Retinal pigment epithelial cell (primary cell): ENCODE measurements around the gene EDDM13.
A peak's percentile ranks its signal among the peaks of the same experiment; 100 is the strongest.

ENCODE experiments used
- DNase-seq: peaks from one replicate; pipeline ENCODE4 v3.0.0-alpha.2; 2010; ENCODE audit warnings: low read depth
- H3K4me3 ChIP-seq: 2 replicates; pipeline ENCODE4 v1.5.1; 2011; ENCODE audit warnings: mild to moderate bottlenecking, low read length, control low read depth, moderate library complexity
- TF ChIP-seq, protein P1 (sequence below): conservative IDR thresholded peaks from 2 replicates; pipeline ENCODE4 v1.5.1; 2011; ENCODE audit warnings: low read depth, low read length, control low read depth, inconsistent platforms

The EDDM13 gene

GRCh38 chr19:56314018-56314380, 41.5 kb downstream of the EDDM13 start:
- DNase-seq = no peak
- TF ChIP-seq, protein P1, sequence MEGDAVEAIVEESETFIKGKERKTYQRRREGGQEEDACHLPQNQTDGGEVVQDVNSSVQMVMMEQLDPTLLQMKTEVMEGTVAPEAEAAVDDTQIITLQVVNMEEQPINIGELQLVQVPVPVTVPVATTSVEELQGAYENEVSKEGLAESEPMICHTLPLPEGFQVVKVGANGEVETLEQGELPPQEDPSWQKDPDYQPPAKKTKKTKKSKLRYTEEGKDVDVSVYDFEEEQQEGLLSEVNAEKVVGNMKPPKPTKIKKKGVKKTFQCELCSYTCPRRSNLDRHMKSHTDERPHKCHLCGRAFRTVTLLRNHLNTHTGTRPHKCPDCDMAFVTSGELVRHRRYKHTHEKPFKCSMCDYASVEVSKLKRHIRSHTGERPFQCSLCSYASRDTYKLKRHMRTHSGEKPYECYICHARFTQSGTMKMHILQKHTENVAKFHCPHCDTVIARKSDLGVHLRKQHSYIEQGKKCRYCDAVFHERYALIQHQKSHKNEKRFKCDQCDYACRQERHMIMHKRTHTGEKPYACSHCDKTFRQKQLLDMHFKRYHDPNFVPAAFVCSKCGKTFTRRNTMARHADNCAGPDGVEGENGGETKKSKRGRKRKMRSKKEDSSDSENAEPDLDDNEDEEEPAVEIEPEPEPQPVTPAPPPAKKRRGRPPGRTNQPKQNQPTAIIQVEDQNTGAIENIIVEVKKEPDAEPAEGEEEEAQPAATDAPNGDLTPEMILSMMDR = no peak

GRCh38 chr19:56314381-56315076, 42.0 kb downstream of the EDDM13 start, which contains the start of gene ZSCAN5A:
TSS of gene ZSCAN5A (minus strand) at chr19:56314839. CDS start at chr19:56225046, 89,793 bp downstream.
- TF ChIP-seq, protein P1 = no peak
- H3K4me3 ChIP-seq = peak within 1 kb of the TSS; percentile 73
- DNase-seq = peak; percentile 78

More at GRCh38 chr19:56314018-56314380, 41.5 kb downstream of the EDDM13 start:
- peak overlapping the region; percentile 73 for H3K4me3 ChIP-seq

DNA sequence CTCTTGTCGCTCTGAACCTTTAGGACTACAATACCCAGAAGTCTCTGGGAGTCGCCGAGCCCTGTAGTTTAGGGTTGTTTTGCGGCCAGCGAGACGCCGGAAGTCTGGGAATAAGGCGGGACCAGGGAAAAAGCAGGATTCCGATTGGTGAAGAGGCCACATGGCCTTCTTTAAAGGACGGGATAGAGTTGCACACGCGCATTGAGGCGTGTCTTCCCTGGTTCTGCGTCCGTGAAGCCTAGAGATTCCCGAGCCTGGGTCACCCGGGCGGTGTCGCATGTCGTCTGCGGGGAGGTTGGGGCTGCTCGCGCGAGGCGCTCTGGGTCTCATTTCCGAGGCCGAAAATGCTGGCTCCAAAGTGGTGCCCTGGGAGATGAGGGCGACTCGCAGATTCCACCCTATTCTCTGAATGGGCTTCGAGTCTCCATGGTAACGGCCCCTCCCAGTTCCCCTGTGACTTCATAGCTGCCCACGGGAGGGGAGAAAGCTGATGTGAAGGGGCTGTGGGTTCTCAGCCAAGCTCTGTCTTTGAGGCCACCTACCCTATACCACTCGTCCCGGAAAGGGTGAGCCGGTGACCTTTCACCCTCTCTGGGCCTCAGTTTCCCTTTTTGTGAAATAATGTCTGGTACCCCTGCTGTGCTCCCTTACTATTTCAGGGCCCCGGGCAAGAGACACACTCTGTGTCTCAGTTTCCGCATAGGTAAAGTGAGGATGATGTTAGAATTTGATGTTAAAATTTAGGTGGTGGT, 42.7 kb downstream of the EDDM13 start:
- TF ChIP-seq, protein P1 = no peak
- DNase-seq = peak; percentile 93
- H3K4me3 ChIP-seq = peak overlapping the region; percentile 73

- TF ChIP-seq, protein P1 = no peak
- no peak overlapping the region for H3K4me3 ChIP-seq
- DNase-seq = no peak
These were observed 44.2 kb downstream of the EDDM13 start for GRCh38 chr19:56316728-56317127.

- TF ChIP-seq, protein P1 = no peak
- no peak for DNase-seq
These were observed 45.2 kb downstream of the EDDM13 start for GRCh38 chr19:56317749-56318148.

GRCh38 chr19:56319991-56320390, 47.4 kb downstream of the EDDM13 start:
- no peak overlapping the region for H3K4me3 ChIP-seq
- DNase-seq = no peak
- TF ChIP-seq, protein P1 = no peak

More at GRCh38 chr19:56317749-56318148, 45.2 kb downstream of the EDDM13 start:
- H3K4me3 ChIP-seq = no peak overlapping the region
